ENCODE measurements around the gene CCDC33. TPM values are rescaled to one million over a fixed set of nuclear protein-coding genes. Genes with fewer than 3 reads are reported as not detected.

Gene CCDC33
- polyA plus RNA-seq, 1 of the 3 experiments (the other 2 are of a cell fraction): 4.0 TPM

GRCh38 chr15:74239051-74239705, 3.1 kb downstream of the CCDC33 start:
- no peaks in the 10 kb centered on the region for H3K79me2 ChIP-seq (ENCODE audit: insufficient read depth)
- no peak overlapping the region for H3K4me3 ChIP-seq (ENCODE audit: low read depth in 2 of 2, low read length in 1 of 2)
- H3K4me1 ChIP-seq (ENCODE audit: control insufficient read depth in 1 of 2, insufficient read depth in 2 of 2, low read depth in 1 of 2, low read length in 1 of 2): peaks cover 52 to 58% of the 10 kb centered on the region in 2 experiments
- H3K36me3 ChIP-seq (replicated peaks in 1 of 2; ENCODE audit: control insufficient read depth in 1 of 2, insufficient read depth in 2 of 2, low read length in 1 of 2): no peaks in the 10 kb centered on the region
- H4K20me1 ChIP-seq (ENCODE audit: insufficient read depth): no peaks in the 10 kb centered on the region
- peak overlapping the region; percentile 70 to 97 for H3K27ac ChIP-seq (ENCODE audit: low read depth in 2 of 2, low read length in 1 of 2)
- CTCF ChIA-PET: interaction anchor here (0.7 to 2.8 kb wide), 12 partner anchors 8 to 111 kb away, joined by 3 to 10 read pairs (median 4); no protein-coding TSS in a partner anchor
- H3K9me3 ChIP-seq: no peaks in the 10 kb centered on the region
- no peak overlapping the region for H2AFZ ChIP-seq (ENCODE audit: low read depth)
- peak; percentile 48 for DNase-seq
- H3K4me2 ChIP-seq: peak overlapping the region; percentile 55
- POLR2A ChIA-PET: interaction anchor here (0.7 to 1.4 kb wide), 3 partner anchors 11 to 52 kb away, joined by 3 to 5 read pairs (median 4); no protein-coding TSS in a partner anchor
- no peaks in the 10 kb centered on the region for H3F3A ChIP-seq (replicated peaks; ENCODE audit: insufficient read depth)
- no peaks in the 10 kb centered on the region for H3K27me3 ChIP-seq (ENCODE audit: insufficient read depth)
- H3K9ac ChIP-seq: 0 out of 2 replicates have a peak overlapping the region, but pooled peaks have one; percentile 19
- no peaks in the 10 kb centered on the region for H3K9me2 ChIP-seq
- TF ChIP-seq RCOR1 (IDR thresholded peaks at IDR 0.05; ENCODE audit: low read length) (no peak), ELF1 (IDR thresholded peaks at IDR 0.05) (no peak), GATA2 (CRISPR knock-in tag; IDR thresholded peaks at IDR 0.05) (no peak)
- 79% methylated on average over 6 of the region's 6 CpGs for WGBS (ENCODE audit: low lambda C conversion rate)

GRCh38 chr15:74240002-74240568, 4.0 kb downstream of the CCDC33 start:
- peak; percentile 82 for DNase-seq
- no peak overlapping the region for H2AFZ ChIP-seq (ENCODE audit: low read depth)
- TF ChIP-seq USF1 (IDR thresholded peaks at IDR 0.05; ENCODE audit: borderline replicate concordance, low read depth) (peak; percentile 51; the same call in 1 of the 2 replicates), GATA2 (CRISPR knock-in tag; IDR thresholded peaks at IDR 0.05) (no peak), ELF1 (IDR thresholded peaks at IDR 0.05) (no peak), TEAD4 (IDR thresholded peaks at IDR 0.05; ENCODE audit: borderline replicate concordance, insufficient read depth) (no peak; the same call in 1 of the 2 replicates), TAF1 (IDR thresholded peaks at IDR 0.05; ENCODE audit: borderline replicate concordance, low read depth, low read length) (no peak), RAD21 (IDR thresholded peaks at IDR 0.05; ENCODE audit: low read length) (peak; percentile 41), SIN3A (IDR thresholded peaks at IDR 0.05; ENCODE audit: borderline replicate concordance, low read depth, low read length) (peak; percentile 83; the same call in 1 of the 2 replicates), EP300 (IDR thresholded peaks at IDR 0.05; ENCODE audit: borderline replicate concordance in 1 of 2, low read depth in 1 of 2, low read length in 1 of 2) (peak; percentile 63 to 81; a peak in 3 of 4 replicates), FOXJ3 (CRISPR knock-in tag; IDR thresholded peaks at IDR 0.05) (peak; percentile 44; the same call in 1 of the 2 replicates), NFIC (IDR thresholded peaks at IDR 0.05; ENCODE audit: borderline replicate concordance) (peak; percentile 100), FOSL2 (IDR thresholded peaks at IDR 0.05; ENCODE audit: borderline replicate concordance, low read depth) (no peak; the same call in 1 of the 2 replicates), ZBTB33 (IDR thresholded peaks at IDR 0.05; ENCODE audit: borderline replicate concordance, low read depth) (no peak), RXRA (IDR thresholded peaks at IDR 0.05; ENCODE audit: borderline replicate concordance, low read depth) (peak; percentile 80; the same call in 1 of the 2 replicates), REST (IDR thresholded peaks at IDR 0.05; ENCODE audit: low read depth, low read length) (peak; percentile 78), JUND (IDR thresholded peaks at IDR 0.05) (no peak), PBX3 (IDR thresholded peaks at IDR 0.05) (no peak), TCF12 (IDR thresholded peaks at IDR 0.05) (peak; percentile 84)

More at GRCh38 chr15:74240002-74240568, 4.0 kb downstream of the CCDC33 start:
- H3K4me1 ChIP-seq (ENCODE audit: control insufficient read depth in 1 of 2, insufficient read depth in 2 of 2, low read depth in 1 of 2, low read length in 1 of 2): peaks cover 49 to 59% of the 10 kb centered on the region in 2 experiments
- H3K4me2 ChIP-seq: peak overlapping the region; percentile 55
- ChIA-PET CTCF (interaction anchor here (0.7 to 2.8 kb wide), 15 partner anchors 9 to 112 kb away, joined by 3 to 10 read pairs (median 4); no protein-coding TSS in a partner anchor), POLR2A (interaction anchor here (1.0 to 1.4 kb wide), 3 partner anchors 12 to 52 kb away, joined by 3 to 5 read pairs (median 3); no protein-coding TSS in a partner anchor)
- no peaks in the 10 kb centered on the region for H3F3A ChIP-seq (replicated peaks; ENCODE audit: insufficient read depth)
- peak overlapping the region; percentile 70 to 97 for H3K27ac ChIP-seq (ENCODE audit: low read depth in 2 of 2, low read length in 1 of 2)
- H3K9me3 ChIP-seq: no peaks in the 10 kb centered on the region
- H3K9me2 ChIP-seq: no peaks in the 10 kb centered on the region
- 4% methylated on average over 4 of the region's 5 CpGs for WGBS (ENCODE audit: low lambda C conversion rate)
- no peak overlapping the region for H3K4me3 ChIP-seq (ENCODE audit: low read depth in 2 of 2, low read length in 1 of 2)
- H3K9ac ChIP-seq: peak overlapping the region; percentile 19; the same call in 1 of the 2 replicates
- H3K27me3 ChIP-seq (ENCODE audit: insufficient read depth): no peaks in the 10 kb centered on the region
- no peaks in the 10 kb centered on the region for H3K79me2 ChIP-seq (ENCODE audit: insufficient read depth)
- H3K36me3 ChIP-seq (replicated peaks in 1 of 2; ENCODE audit: control insufficient read depth in 1 of 2, insufficient read depth in 2 of 2, low read length in 1 of 2): no peaks in the 10 kb centered on the region
- no peaks in the 10 kb centered on the region for H4K20me1 ChIP-seq (ENCODE audit: insufficient read depth)
